CD4-positive, alpha-beta T cell (primary cell): ENCODE data around the gene AUTS2. TPM values are rescaled to one million over a fixed set of nuclear protein-coding genes. Genes with fewer than 3 reads are reported as not detected.

Source experiments
- ATAC-seq: fragments of 200-7000 bp; cut with Tn5 transposase; one replicate; pipeline ENCODE4 v1.10.0; 2022; ENCODE audit warnings: mild to moderate bottlenecking; ENCODE audit not compliant: poor library complexity
- CTCF ChIA-PET: fragments of 350-600 bp; sonication (Branson Sonifier 250); formaldehyde crosslinking; loops from one replicate; lab custom pipeline; 2021; ENCODE audit warnings: antibody characterized with exemption, inconsistent platforms; lab: Charles Lee
- POLR2A ChIA-PET: fragments of 350-600 bp; sonication (Branson Sonifier 250); formaldehyde crosslinking; loops from one replicate; lab custom pipeline; 2021; ENCODE audit warnings: antibody characterized with exemption, inconsistent platforms; lab: Charles Lee
- DNase-seq, 14 experiments: peaks; one replicate each; pipeline ENCODE4 v3.0.0-alpha.2; 2013 to 2020; ENCODE audit warnings: mixed read lengths in 2 of 14
- H3K27ac ChIP-seq, 2 donors: one replicate each; pipeline versions ENCODE4 v1.5.1 to v1.7.0; 2013; ENCODE audit warnings: low read length in 2 of 2, low read depth in 1 of 2, mild to moderate bottlenecking in 1 of 2
- H3K27me3 ChIP-seq, 2 experiments: 1 replicate in 1 of 2; 2 replicates in 1 of 2; pipeline versions ENCODE4 v1.6.1 to v1.7.0; 2013; ENCODE audit warnings: low read length in 2 of 2, control low read depth in 1 of 2, mild to moderate bottlenecking in 1 of 2, moderate library complexity in 1 of 2; ENCODE audit not compliant: insufficient read depth in 2 of 2, control insufficient read depth in 1 of 2
- H3K36me3 ChIP-seq: one replicate; pipeline ENCODE4 v1.6.1; 2013; ENCODE audit warnings: low read length, control low read depth; ENCODE audit not compliant: insufficient read depth
- H3K4me1 ChIP-seq: one replicate; pipeline ENCODE4 v1.6.1; 2013; ENCODE audit warnings: low read length, control low read depth; ENCODE audit not compliant: insufficient read depth
- H3K4me3 ChIP-seq: one replicate; pipeline ENCODE4 v1.5.1; 2013; ENCODE audit warnings: mild to moderate bottlenecking, low read length, moderate library complexity
- H3K9me3 ChIP-seq, 2 experiments: 1 replicate in 1 of 2; 2 replicates in 1 of 2; pipeline versions ENCODE4 v1.6.1 to v1.7.0; 2013; ENCODE audit warnings: low read length in 2 of 2, mild to moderate bottlenecking in 2 of 2, control low read depth in 1 of 2, moderate library complexity in 1 of 2; ENCODE audit not compliant: control insufficient read depth in 1 of 2, insufficient read depth in 1 of 2
- H3K27ac Mint-ChIP-seq: one replicate; pipeline ENCODE4 v1.8.0; 2020; ENCODE audit warnings: mixed read lengths
- H3K27me3 Mint-ChIP-seq: one replicate; pipeline ENCODE4 v1.8.0; 2021; ENCODE audit warnings: mixed read lengths
- H3K36me3 Mint-ChIP-seq: one replicate; pipeline ENCODE4 v1.8.0; 2021; ENCODE audit warnings: low read depth, mixed read lengths
- H3K4me1 Mint-ChIP-seq: one replicate; pipeline ENCODE4 v1.8.0; 2021; ENCODE audit warnings: low read depth, mixed read lengths
- H3K4me3 Mint-ChIP-seq: one replicate; pipeline ENCODE4 v1.8.0; 2020; ENCODE audit warnings: mild to moderate bottlenecking, mixed read lengths
- H3K9me3 Mint-ChIP-seq: one replicate; pipeline ENCODE4 v1.8.0; 2020; ENCODE audit warnings: mixed read lengths
- CTCF ChIP-seq: fragments of 200-600 bp; IDR thresholded peaks from one replicate; pipeline ENCODE4 v1.8.0; 2022; ENCODE audit warnings: antibody characterized with exemption, mild to moderate bottlenecking
- intact Hi-C, 2 experiments: fragments of 100-400 bp; cut with DNase I in 1 of 2; cut with micrococcal nuclease in 1 of 2; formaldehyde crosslinking; loops; one replicate each; pipeline versions ENCODE4 v1.15.1 to v1.9.0; 2023 to 2025; cut with DNase I, micrococcal nuclease
- total RNA-seq, 174 experiments: library from RNA in 2 of 174; stranded (reverse) in 2 of 174; gene quantifications; one replicate each; pipeline ENCODE4 v1.2.3 and lab custom pipeline; 2021 to 2026

Gene AUTS2
- total RNA-seq, 2 experiments from 2014 or later, result 43.6 to 47.6 TPM

GRCh38 chr7:70598976-70599375, 1000.7 kb downstream of the AUTS2 start:
- H3K4me3 ChIP-seq, result no peak overlapping the region
- Mint-ChIP-seq H3K27ac (no peak overlapping the region), H3K4me3 (no peak overlapping the region), H3K4me1 (peaks cover 8% of the 10 kb centered on the region), H3K27me3 (peaks cover 48% of the 10 kb centered on the region), H3K9me3 (no peaks in the 10 kb centered on the region), H3K36me3 (no peaks in the 10 kb centered on the region)
- H3K9me3 ChIP-seq, result peaks cover 0 to 4% of the 10 kb centered on the region in 2 experiments
- POLR2A ChIA-PET, result no interaction called here
- peaks cover 4 to 14% of the 10 kb centered on the region in 2 experiments for H3K27me3 ChIP-seq
- no peak for TF ChIP-seq CTCF
- no peaks in the 10 kb centered on the region for H3K36me3 ChIP-seq
- intact Hi-C loops, result no loop called here
- DNase-seq, result no peak
- CTCF ChIA-PET, result no interaction called here
- ATAC-seq, result no peak
- H3K4me1 ChIP-seq, result peaks cover 9% of the 10 kb centered on the region
- no peak overlapping the region for H3K27ac ChIP-seq

GRCh38 chr7:70599446-70600190, 1001.3 kb downstream of the AUTS2 start:
- Mint-ChIP-seq H3K36me3 (no peaks in the 10 kb centered on the region), H3K4me1 (peaks cover 5% of the 10 kb centered on the region), H3K27ac (no peak overlapping the region), H3K4me3 (no peak overlapping the region), H3K27me3 (peaks cover 44% of the 10 kb centered on the region), H3K9me3 (peaks cover 2% of the 10 kb centered on the region)
- Histone ChIP-seq H3K4me1 (peaks cover 9% of the 10 kb centered on the region), H3K9me3 (peaks cover 0 to 6% of the 10 kb centered on the region in 2 experiments), H3K27me3 (peaks cover 4 to 14% of the 10 kb centered on the region in 2 experiments), H3K27ac (no peak overlapping the region), H3K36me3 (no peaks in the 10 kb centered on the region), H3K4me3 (no peak overlapping the region)
- DNase-seq (no peak), ATAC-seq (no peak)
- ChIA-PET POLR2A (no interaction called here), CTCF (no interaction called here)
- no peak for TF ChIP-seq CTCF
- intact Hi-C loops, result no loop called here

- intact Hi-C loops, result no loop called here
- ATAC-seq (no peak), DNase-seq (no peak)
- Histone ChIP-seq H3K27ac (no peak overlapping the region), H3K27me3 (peaks cover 4 to 9% of the 10 kb centered on the region in 2 experiments), H3K36me3 (no peaks in the 10 kb centered on the region), H3K4me1 (peaks cover 6% of the 10 kb centered on the region), H3K4me3 (no peak overlapping the region), H3K9me3 (peaks cover 0 to 6% of the 10 kb centered on the region in 2 experiments)
- peaks cover 38% of the 10 kb centered on the region for H3K27me3 Mint-ChIP-seq
- no peak overlapping the region for H3K4me3 Mint-ChIP-seq
- no peak for TF ChIP-seq CTCF
- ChIA-PET CTCF (no interaction called here), POLR2A (no interaction called here)
- H3K27ac Mint-ChIP-seq, result no peak overlapping the region
- H3K4me1 Mint-ChIP-seq, result peaks cover 5% of the 10 kb centered on the region
- peaks cover 5% of the 10 kb centered on the region for H3K9me3 Mint-ChIP-seq
- no peaks in the 10 kb centered on the region for H3K36me3 Mint-ChIP-seq
These were observed 1002.7 kb downstream of the AUTS2 start for GRCh38 chr7:70600993-70601392.
